ENCODE data around the gene TNFRSF11A.

Gene TNFRSF11A

GRCh38 chr18:62346333-62347088 is 21.4 kb downstream of the TNFRSF11A start:
- H2BK12ac ChIP-seq (ENCODE audit: low read length), result no peak overlapping the region
- no peaks in the 10 kb centered on the region for H3K79me2 ChIP-seq (ENCODE audit: control insufficient read depth, insufficient read depth, low read length, poor library complexity)
- no peaks in the 10 kb centered on the region for H3K27me3 ChIP-seq (ENCODE audit: insufficient read depth, low read length)
- H3K4me2 ChIP-seq (ENCODE audit: low read length), result no peak overlapping the region
- H3K9me3 ChIP-seq (ENCODE audit: insufficient read depth, low read depth, low read length), result no peaks in the 10 kb centered on the region
- no peak overlapping the region for H3K4ac ChIP-seq (ENCODE audit: low read depth, low read length)
- H3K18ac ChIP-seq (ENCODE audit: low read length), result no peak overlapping the region
- no peak overlapping the region for H2AFZ ChIP-seq (ENCODE audit: insufficient read depth, low read length, poor library complexity)
- no peak overlapping the region for H3K9ac ChIP-seq (ENCODE audit: low read length)
- H4K91ac ChIP-seq (ENCODE audit: low read depth, low read length), result no peak overlapping the region
- H3K79me1 ChIP-seq (ENCODE audit: low read length), result no peaks in the 10 kb centered on the region
- no peak overlapping the region for H4K8ac ChIP-seq (ENCODE audit: low read depth, low read length)
- H4K12ac ChIP-seq (ENCODE audit: low read depth, low read length), result no peak overlapping the region
- H2BK120ac ChIP-seq (ENCODE audit: insufficient read depth, low read length, poor library complexity), result no peak overlapping the region
- H2BK5ac ChIP-seq (ENCODE audit: low read depth, low read length, poor library complexity), result no peak overlapping the region
- H3K23ac ChIP-seq (ENCODE audit: low read length), result no peak overlapping the region
- no peaks in the 10 kb centered on the region for H3K36me3 ChIP-seq (ENCODE audit: control insufficient read depth in 1 of 2, insufficient read depth in 2 of 2, low read length in 2 of 2)
- no peak overlapping the region for H3K14ac ChIP-seq (ENCODE audit: low read length)
- WGBS (ENCODE audit: extremely low coverage, insufficient coverage, insufficient read length), result no CpG with 5 or more reads among the region's 7 CpGs
- H3K4me3 ChIP-seq (ENCODE audit: low read depth, low read length), result no peak overlapping the region
- H2AK5ac ChIP-seq (ENCODE audit: low read length), result no peak overlapping the region
- peaks cover 0 to 4% of the 10 kb centered on the region in 2 experiments for H3K4me1 ChIP-seq (ENCODE audit: control insufficient read depth in 1 of 2, insufficient read depth in 2 of 2, low read length in 2 of 2)
- DNase-seq, result no peak
- H3K27ac ChIP-seq (ENCODE audit: low read depth, low read length), result no peak overlapping the region

- Histone ChIP-seq H3K4me2 (ENCODE audit: low read length) (no peak overlapping the region), H2BK120ac (ENCODE audit: insufficient read depth, low read length, poor library complexity) (no peak overlapping the region), H2BK5ac (ENCODE audit: low read depth, low read length, poor library complexity) (no peak overlapping the region), H3K9me3 (ENCODE audit: insufficient read depth, low read depth, low read length) (no peaks in the 10 kb centered on the region), H3K4ac (ENCODE audit: low read depth, low read length) (no peak overlapping the region), H3K27me3 (ENCODE audit: insufficient read depth, low read length) (no peaks in the 10 kb centered on the region), H3K36me3 (ENCODE audit: control insufficient read depth in 1 of 2, insufficient read depth in 2 of 2, low read length in 2 of 2) (no peaks in the 10 kb centered on the region), H3K23ac (ENCODE audit: low read length) (no peak overlapping the region), H4K91ac (ENCODE audit: low read depth, low read length) (no peak overlapping the region), H3K4me3 (ENCODE audit: low read depth, low read length) (no peak overlapping the region), H3K14ac (ENCODE audit: low read length) (no peak overlapping the region), H3K79me1 (ENCODE audit: low read length) (no peaks in the 10 kb centered on the region), H3K27ac (ENCODE audit: low read depth, low read length) (no peak overlapping the region), H3K79me2 (ENCODE audit: control insufficient read depth, insufficient read depth, low read length, poor library complexity) (no peaks in the 10 kb centered on the region), H3K18ac (ENCODE audit: low read length) (no peak overlapping the region), H3K4me1 (ENCODE audit: control insufficient read depth in 1 of 2, insufficient read depth in 2 of 2, low read length in 2 of 2) (peaks cover 0 to 4% of the 10 kb centered on the region in 2 experiments), H2BK12ac (ENCODE audit: low read length) (no peak overlapping the region), H3K9ac (ENCODE audit: low read length) (no peak overlapping the region), H4K8ac (ENCODE audit: low read depth, low read length) (no peak overlapping the region), H2AK5ac (ENCODE audit: low read length) (no peak overlapping the region), H2AFZ (ENCODE audit: insufficient read depth, low read length, poor library complexity) (no peak overlapping the region), H4K12ac (ENCODE audit: low read depth, low read length) (no peak overlapping the region)
- DNase-seq, result no peak
- no CpG with 5 or more reads among the region's 6 CpGs for WGBS (ENCODE audit: extremely low coverage, insufficient coverage, insufficient read length)
Observed at GRCh38 chr18:62347089-62347506, 22.0 kb downstream of the TNFRSF11A start.

- Histone ChIP-seq H2BK120ac (ENCODE audit: insufficient read depth, low read length, poor library complexity) (no peak overlapping the region), H3K79me1 (ENCODE audit: low read length) (no peaks in the 10 kb centered on the region), H3K14ac (ENCODE audit: low read length) (no peak overlapping the region), H2BK12ac (ENCODE audit: low read length) (no peak overlapping the region), H3K27ac (ENCODE audit: low read depth, low read length) (no peak overlapping the region), H2AK5ac (ENCODE audit: low read length) (no peak overlapping the region), H3K4me1 (ENCODE audit: control insufficient read depth in 1 of 2, insufficient read depth in 2 of 2, low read length in 2 of 2) (peaks cover 0 to 4% of the 10 kb centered on the region in 2 experiments), H3K4me2 (ENCODE audit: low read length) (no peak overlapping the region), H3K9me3 (ENCODE audit: insufficient read depth, low read depth, low read length) (no peaks in the 10 kb centered on the region), H3K4ac (ENCODE audit: low read depth, low read length) (no peak overlapping the region), H3K27me3 (ENCODE audit: insufficient read depth, low read length) (no peaks in the 10 kb centered on the region), H3K4me3 (ENCODE audit: low read depth, low read length) (no peak overlapping the region), H4K12ac (ENCODE audit: low read depth, low read length) (no peak overlapping the region), H4K91ac (ENCODE audit: low read depth, low read length) (no peak overlapping the region), H3K9ac (ENCODE audit: low read length) (no peak overlapping the region), H3K23ac (ENCODE audit: low read length) (no peak overlapping the region), H3K18ac (ENCODE audit: low read length) (no peak overlapping the region), H3K79me2 (ENCODE audit: control insufficient read depth, insufficient read depth, low read length, poor library complexity) (no peaks in the 10 kb centered on the region), H4K8ac (ENCODE audit: low read depth, low read length) (no peak overlapping the region), H2BK5ac (ENCODE audit: low read depth, low read length, poor library complexity) (no peak overlapping the region), H3K36me3 (ENCODE audit: control insufficient read depth in 1 of 2, insufficient read depth in 2 of 2, low read length in 2 of 2) (no peaks in the 10 kb centered on the region), H2AFZ (ENCODE audit: insufficient read depth, low read length, poor library complexity) (no peak overlapping the region)
- DNase-seq, result no peak
- no CpG with 5 or more reads among the region's 4 CpGs for WGBS (ENCODE audit: extremely low coverage, insufficient coverage, insufficient read length)
Observed at GRCh38 chr18:62348474-62348873, 23.4 kb downstream of the TNFRSF11A start.

GRCh38 chr18:62353170-62353569 is 28.1 kb downstream of the TNFRSF11A start:
- no peak overlapping the region for H4K12ac ChIP-seq (ENCODE audit: low read depth, low read length)
- no peak overlapping the region for H2BK12ac ChIP-seq (ENCODE audit: low read length)
- H2AK5ac ChIP-seq (ENCODE audit: low read length), result no peak overlapping the region
- H4K8ac ChIP-seq (ENCODE audit: low read depth, low read length), result no peak overlapping the region
- no peak overlapping the region for H2BK5ac ChIP-seq (ENCODE audit: low read depth, low read length, poor library complexity)
- no peak overlapping the region for H3K4me2 ChIP-seq (ENCODE audit: low read length)
- no peak overlapping the region for H4K91ac ChIP-seq (ENCODE audit: low read depth, low read length)
- H3K36me3 ChIP-seq (ENCODE audit: control insufficient read depth in 1 of 2, insufficient read depth in 2 of 2, low read length in 2 of 2), result no peaks in the 10 kb centered on the region
- H3K4me3 ChIP-seq (ENCODE audit: low read depth, low read length), result no peak overlapping the region
- H3K27ac ChIP-seq (ENCODE audit: low read depth, low read length), result no peak overlapping the region
- H3K4ac ChIP-seq (ENCODE audit: low read depth, low read length), result no peak overlapping the region
- H3K4me1 ChIP-seq (ENCODE audit: control insufficient read depth in 1 of 2, insufficient read depth in 2 of 2, low read length in 2 of 2), result peaks cover 0 to 2% of the 10 kb centered on the region in 2 experiments
- no peak for DNase-seq
- no peaks in the 10 kb centered on the region for H3K9me3 ChIP-seq (ENCODE audit: insufficient read depth, low read depth, low read length)
- H3K14ac ChIP-seq (ENCODE audit: low read length), result no peak overlapping the region
- H3K18ac ChIP-seq (ENCODE audit: low read length), result no peak overlapping the region
- no peaks in the 10 kb centered on the region for H3K79me2 ChIP-seq (ENCODE audit: control insufficient read depth, insufficient read depth, low read length, poor library complexity)
- H3K79me1 ChIP-seq (ENCODE audit: low read length), result no peaks in the 10 kb centered on the region
- no CpG with 5 or more reads among the region's 7 CpGs for WGBS (ENCODE audit: extremely low coverage, insufficient coverage, insufficient read length)
- no peak overlapping the region for H3K9ac ChIP-seq (ENCODE audit: low read length)
- H3K23ac ChIP-seq (ENCODE audit: low read length), result no peak overlapping the region
- H2AFZ ChIP-seq (ENCODE audit: insufficient read depth, low read length, poor library complexity), result no peak overlapping the region
- H2BK120ac ChIP-seq (ENCODE audit: insufficient read depth, low read length, poor library complexity), result no peak overlapping the region
- no peaks in the 10 kb centered on the region for H3K27me3 ChIP-seq (ENCODE audit: insufficient read depth, low read length)

Data from trophoblast cell (in vitro differentiated cells and primary cell).